HepG2 (cell line): Measurements from ENCODE around the gene NKAIN2. TPM values are rescaled to one million over a fixed set of nuclear protein-coding genes. Genes with fewer than 3 reads are reported as not detected.

ENCODE experiments used
- ATAC-seq: fragments of 200-7000 bp; cut with Tn5 transposase; 3 replicates; pipeline ENCODE4 v1.9.1; 2020; ENCODE audit warnings: mild to moderate bottlenecking, moderate library complexity
- BruUV-seq: library from RNA; stranded (reverse); fragments of 400-500 nt; replicated peaks from 2 replicates; lab custom pipeline; 2021; lab: Mats Ljungman, UMichigan
- CTCF ChIA-PET: fragments of 300-600 bp; formaldehyde crosslinking; extraction: SDS; loops from one replicate; lab custom pipeline; 2021; ENCODE audit warnings: low total read pairs, inconsistent platforms, low intra/inter-chr PET ratio; lab: Yijun Ruan, JAX
- POLR2A ChIA-PET: fragments of 350-600 bp; sonication (Branson Sonifier 250); formaldehyde crosslinking; loops from one replicate; lab custom pipeline; 2020; ENCODE audit warnings: antibody characterized with exemption, inconsistent platforms; lab: Yijun Ruan, JAX
- DNase-seq: peaks from one replicate; pipeline ENCODE4 v3.0.0-alpha.2; 2015; ENCODE audit warnings: low spot score
- FAIRE-seq: peaks from 3 replicates; lab custom pipeline; 2011; peaks lifted over from hg19 to GRCh38; lab: Jason Lieb, UNC
- H2AFZ ChIP-seq: one replicate; pipeline ENCODE4 v1.6.1; 2011; ENCODE audit warnings: low read length, inconsistent platforms
- H3K27ac ChIP-seq: fragments of 300-600 bp; 3 replicates; pipeline ENCODE4 v1.8.0; 2011; ENCODE audit warnings: mixed run types, mild to moderate bottlenecking, mixed read lengths, low read length, inconsistent platforms; ENCODE audit not compliant: insufficient read depth; ENCODE audit errors: extremely low read length
- H3K27me3 ChIP-seq, 2 experiments: fragments of 200-600 bp in 1 of 2; 2 replicates in 1 of 2; 3 replicates in 1 of 2; pipeline versions ENCODE4 v1.6.0 to v1.8.0; 2011; ENCODE audit warnings: low read length in 2 of 2, mild to moderate bottlenecking in 2 of 2, moderate library complexity in 2 of 2, inconsistent platforms in 1 of 2; ENCODE audit not compliant: insufficient read depth in 2 of 2, control insufficient read depth in 1 of 2
- H3K36me3 ChIP-seq, 2 experiments: fragments of 200-600 bp in 1 of 2; replicated peaks in 1 of 2; 2 replicates in 1 of 2; 3 replicates in 1 of 2; pipeline versions ENCODE4 v1.5.1 to v1.8.0; 2011; ENCODE audit warnings: low read length in 2 of 2, inconsistent platforms in 1 of 2; ENCODE audit not compliant: insufficient read depth in 2 of 2, control insufficient read depth in 1 of 2
- H3K4me1 ChIP-seq: 2 replicates; pipeline ENCODE4 v1.5.1; 2012; ENCODE audit warnings: low read length, inconsistent platforms; ENCODE audit not compliant: insufficient read depth
- H3K4me2 ChIP-seq: 2 replicates; pipeline ENCODE4 v1.6.0; 2011; ENCODE audit warnings: low read depth, low read length, inconsistent platforms
- H3K4me3 ChIP-seq, 3 experiments: fragments of 200-600 bp in 1 of 3; sonication (generic), shearing (Covaris generic) in 1 of 3; replicated peaks in 1 of 3; 2 replicates each; pipeline ENCODE4 v1.5.1; 2011 to 2016; ENCODE audit warnings: low read length in 3 of 3, inconsistent platforms in 2 of 3, low read depth in 2 of 3, mild to moderate bottlenecking in 2 of 3, control low read depth in 1 of 3, mixed read lengths in 1 of 3; ENCODE audit not compliant: insufficient read depth in 1 of 3
- H3K79me2 ChIP-seq: one replicate; pipeline ENCODE4 v1.6.1; 2011; ENCODE audit warnings: low read length, inconsistent platforms; ENCODE audit not compliant: insufficient read depth
- H3K9ac ChIP-seq: 2 replicates; pipeline ENCODE4 v1.6.0; 2011; ENCODE audit warnings: mild to moderate bottlenecking, low read depth, low read length, inconsistent platforms; ENCODE audit not compliant: insufficient read depth
- H3K9me3 ChIP-seq: 2 replicates; pipeline ENCODE4 v1.5.1; 2012; ENCODE audit warnings: mild to moderate bottlenecking, low read length
- H4K20me1 ChIP-seq: 2 replicates; pipeline ENCODE4 v1.6.0; 2011; ENCODE audit warnings: inconsistent platforms, mild to moderate bottlenecking, low read length, moderate library complexity; ENCODE audit not compliant: insufficient read depth
- ARID5B ChIP-seq: IDR thresholded peaks from 2 replicates; pipeline ENCODE4 v1.4.0; 2020; ENCODE audit warnings: mild to moderate bottlenecking, missing genetic modification reagents
- CEBPG ChIP-seq: IDR thresholded peaks from 2 replicates; pipeline ENCODE4 v1.6.1; 2016
- EEA1 ChIP-seq: sonication (generic); formaldehyde crosslinking; IDR thresholded peaks from 2 replicates; pipeline ENCODE4 v1.5.1; 2020; ENCODE audit warnings: mild to moderate bottlenecking, missing genetic modification reagents, borderline replicate concordance
- HMGXB4 ChIP-seq, 2 experiments: sonication (generic) in 1 of 2; formaldehyde crosslinking in 1 of 2; IDR thresholded peaks; 2 replicates each; pipeline versions ENCODE4 v1.4.0 to v1.6.1; 2018 to 2020; ENCODE audit warnings: missing genetic modification reagents in 2 of 2, borderline replicate concordance in 1 of 2, low read depth in 1 of 2, mild to moderate bottlenecking in 1 of 2, missing biosample characterization in 1 of 2
- HNF1A ChIP-seq, 2 experiments: sonication (generic) in 1 of 2; formaldehyde crosslinking in 1 of 2; IDR thresholded peaks; 2 replicates each; pipeline versions ENCODE4 v1.4.0 to v1.6.1; 2016 to 2020; ENCODE audit warnings: borderline replicate concordance in 1 of 2, low read depth in 1 of 2, mild to moderate bottlenecking in 1 of 2, missing genetic modification reagents in 1 of 2
- PLRG1 ChIP-seq: fragments of 450-650 bp; conservative IDR thresholded peaks from 2 replicates; pipeline ENCODE4 v1.6.1; 2016
- POLR2AphosphoS5 ChIP-seq: IDR thresholded peaks from 2 replicates; pipeline ENCODE4 v1.6.1; 2012; ENCODE audit warnings: low read depth, low read length
- ZGPAT ChIP-seq: IDR thresholded peaks from 2 replicates; pipeline ENCODE4 v1.6.1; 2016; ENCODE audit warnings: mild to moderate bottlenecking
- ZIK1 ChIP-seq: sonication (generic); formaldehyde crosslinking; IDR thresholded peaks from 2 replicates; pipeline ENCODE4 v1.5.0; 2020; ENCODE audit warnings: mild to moderate bottlenecking, low read depth, missing genetic modification reagents, borderline replicate concordance
- ZMYM4 ChIP-seq: sonication (generic); formaldehyde crosslinking; IDR thresholded peaks from 2 replicates; pipeline ENCODE4 v1.8.1; 2023; ENCODE audit warnings: mild to moderate bottlenecking, missing genetic modification reagents
- ZNF282 ChIP-seq: fragments of 450-650 bp; IDR thresholded peaks from 2 replicates; pipeline ENCODE4 v1.6.1; 2018; ENCODE audit not compliant: partially characterized antibody
- ZNF329 ChIP-seq: sonication (generic); formaldehyde crosslinking; IDR thresholded peaks from 2 replicates; pipeline ENCODE4 v1.9.0; 2021; ENCODE audit warnings: low read depth, mild to moderate bottlenecking, missing genetic modification reagents
- WGBS: methylation state at CpG from one replicate; pipeline ENCODE4 v1.1.6; 2017; ENCODE audit warnings: low lambda C conversion rate; 5-methylcytosine and 5-hydroxymethylcytosine counted together
- in situ Hi-C: cut with HindIII; loops from 2 replicates; pipeline ENCODE4 v1.10.0; 2017; ENCODE audit warnings: low pct_unique_long_range_greater_than_20kb; ENCODE audit not compliant: extremely low pct_ligation_motif_present
- intact Hi-C: fragments of 100-400 bp; cut with micrococcal nuclease; formaldehyde crosslinking; loops from one replicate; pipeline ENCODE4 v1.10.0; 2022; ENCODE audit not compliant: unreplicated experiment
- polyA plus RNA-seq, 8 experiments: library from polyadenylated mRNA; depleted of rRNA in 3 of 8; stranded (reverse) in 7 of 8; unstranded in 1 of 8; fragments of >200 nt; fragmentation: Illumina TruSeq in 4 of 8; extraction: Trizol in 4 of 8; gene quantifications; 2 replicates each; pipeline versions ENCODE4 v1.2.1 to v1.2.3, GENCODE V29; 2011 to 2016; ENCODE audit warnings: low read depth in 4 of 8, missing spikeins in 1 of 8, mixed read lengths in 1 of 8; ENCODE audit not compliant: insufficient read depth in 1 of 8
- total RNA-seq, 5 experiments: library from RNA; depleted of rRNA; stranded (reverse); fragments of >200 nt; fragmentation: Illumina TruSeq; extraction: Trizol; gene quantifications; 2 replicates each; pipeline ENCODE4 v1.2.3, GENCODE V29; 2016; ENCODE audit warnings: low read depth in 1 of 5

Gene NKAIN2
- total and polyA plus RNA-seq, 2 of the 13 experiments (the other 11 are each of a cell fraction or from before 2014, with no cell fraction given): not detected

GRCh38 chr6:124223611-124224345 lies 420.1 kb downstream of the NKAIN2 start:
- CTCF ChIA-PET: no interaction called here
- no peak for TF ChIP-seq CEBPG (CRISPR knock-in tag)
- TF ChIP-seq EEA1 (CRISPR knock-in tag): no peak
- TF ChIP-seq ZIK1: no peak
- no peak for TF ChIP-seq POLR2AphosphoS5
- TF ChIP-seq ZMYM4: no peak
- no peak for TF ChIP-seq ZGPAT (CRISPR knock-in tag)
- TF ChIP-seq HMGXB4 (CRISPR knock-in tag; IDR thresholded peaks at IDR 0.05; ENCODE audit: borderline replicate concordance in 1 of 2, low read depth in 1 of 2): no peak
- TF ChIP-seq PLRG1: no peak
- no peak for TF ChIP-seq ZNF329
- TF ChIP-seq ARID5B: no peak
- TF ChIP-seq ZNF282: no peak
- TF ChIP-seq HNF1A (IDR thresholded peaks at IDR 0.05; ENCODE audit: low read depth): no peak
- no peak for TF ChIP-seq HNF1A (CRISPR knock-in tag; IDR thresholded peaks at IDR 0.05; ENCODE audit: borderline replicate concordance)

More at GRCh38 chr6:124223611-124224345, 420.1 kb downstream of the NKAIN2 start:
- under 1% methylated on average over 3 of the region's 3 CpGs for WGBS
- Histone ChIP-seq H3K27ac (no peak overlapping the region), H3K79me2 (no peaks in the 10 kb centered on the region), H4K20me1 (no peaks in the 10 kb centered on the region), H3K4me2 (no peak overlapping the region), H3K9me3 (peaks cover 14% of the 10 kb centered on the region; the same call in 1 of the 2 replicates), H3K9ac (no peak overlapping the region), H3K4me1 (no peaks in the 10 kb centered on the region), H3K36me3 (no peaks in the 10 kb centered on the region), H3K27me3 (no peaks in the 10 kb centered on the region), H2AFZ (no peak overlapping the region), H3K4me3 (no peak overlapping the region)
- in situ Hi-C loops: no loop called here
- ATAC-seq (no peak), DNase-seq (no peak), FAIRE-seq (no peak)
- intact Hi-C loops: no loop called here
- POLR2A ChIA-PET: no interaction called here
- BruUV-seq: no TSS peak
